Stomach (tissue), 4 donors: ENCODE data around the gene KIAA1217.

ENCODE experiments used
- POLR2A ChIP-seq, 4 donors: fragments of 450-650 bp; IDR thresholded peaks; one replicate each; pipeline ENCODE4 v1.6.1; 2016; ENCODE audit warnings: antibody characterized with exemption in 4 of 4, control low read depth in 2 of 4, mild to moderate bottlenecking in 1 of 4, moderate library complexity in 1 of 4
- POLR2AphosphoS5 ChIP-seq, 3 donors: sonication (generic); formaldehyde crosslinking; IDR thresholded peaks; one replicate each; pipeline ENCODE4 v1.6.1; 2016; ENCODE audit warnings: antibody characterized with exemption in 3 of 3
- TF ChIP-seq, protein P1 (sequence below), 7 experiments: fragments of 450-650 bp in 4 of 7; fragments of 200-600 bp in 3 of 7; sonication (generic) in 3 of 7; IDR thresholded peaks; one replicate each; pipeline ENCODE4 v1.5.1; 2016 to 2019; ENCODE audit warnings: antibody characterized with exemption in 7 of 7, control low read depth in 2 of 7, mild to moderate bottlenecking in 1 of 7

DNA sequence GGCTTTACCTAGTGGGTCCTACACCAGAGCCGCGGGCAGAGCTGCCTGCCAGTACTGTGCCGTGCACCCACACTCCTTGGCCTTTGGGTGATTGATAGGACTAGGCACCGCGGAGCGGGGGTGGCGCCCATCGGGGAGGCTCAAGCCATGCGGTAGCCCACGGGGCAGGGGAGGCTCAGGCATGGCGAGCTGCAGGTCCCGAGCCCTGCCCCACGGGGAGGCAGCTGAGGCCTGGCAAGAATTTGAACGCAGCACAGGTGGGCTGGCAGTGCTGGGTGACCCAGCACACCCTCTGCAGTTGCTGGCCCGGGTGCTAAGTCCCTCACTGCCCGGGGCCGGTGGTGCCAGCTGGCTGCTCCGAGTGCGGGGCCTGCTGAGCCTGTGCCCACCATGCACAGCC, 32.3 kb upstream of the KIAA1217 start:
- no peak for TF ChIP-seq POLR2A (IDR thresholded peaks at IDR 0.05)
- TF ChIP-seq, protein P1, sequence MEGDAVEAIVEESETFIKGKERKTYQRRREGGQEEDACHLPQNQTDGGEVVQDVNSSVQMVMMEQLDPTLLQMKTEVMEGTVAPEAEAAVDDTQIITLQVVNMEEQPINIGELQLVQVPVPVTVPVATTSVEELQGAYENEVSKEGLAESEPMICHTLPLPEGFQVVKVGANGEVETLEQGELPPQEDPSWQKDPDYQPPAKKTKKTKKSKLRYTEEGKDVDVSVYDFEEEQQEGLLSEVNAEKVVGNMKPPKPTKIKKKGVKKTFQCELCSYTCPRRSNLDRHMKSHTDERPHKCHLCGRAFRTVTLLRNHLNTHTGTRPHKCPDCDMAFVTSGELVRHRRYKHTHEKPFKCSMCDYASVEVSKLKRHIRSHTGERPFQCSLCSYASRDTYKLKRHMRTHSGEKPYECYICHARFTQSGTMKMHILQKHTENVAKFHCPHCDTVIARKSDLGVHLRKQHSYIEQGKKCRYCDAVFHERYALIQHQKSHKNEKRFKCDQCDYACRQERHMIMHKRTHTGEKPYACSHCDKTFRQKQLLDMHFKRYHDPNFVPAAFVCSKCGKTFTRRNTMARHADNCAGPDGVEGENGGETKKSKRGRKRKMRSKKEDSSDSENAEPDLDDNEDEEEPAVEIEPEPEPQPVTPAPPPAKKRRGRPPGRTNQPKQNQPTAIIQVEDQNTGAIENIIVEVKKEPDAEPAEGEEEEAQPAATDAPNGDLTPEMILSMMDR (IDR thresholded peaks at IDR 0.05), result no peak
- no peak for TF ChIP-seq POLR2AphosphoS5 (IDR thresholded peaks at IDR 0.05)
